SW480 (cell line): ENCODE data around the gene CSMD2.

ENCODE experiments used
- DNase-seq: peaks from one replicate; pipeline ENCODE4 v3.0.0-alpha.2; 2016; ENCODE audit warnings: low spot score

The CSMD2 gene

DNA sequence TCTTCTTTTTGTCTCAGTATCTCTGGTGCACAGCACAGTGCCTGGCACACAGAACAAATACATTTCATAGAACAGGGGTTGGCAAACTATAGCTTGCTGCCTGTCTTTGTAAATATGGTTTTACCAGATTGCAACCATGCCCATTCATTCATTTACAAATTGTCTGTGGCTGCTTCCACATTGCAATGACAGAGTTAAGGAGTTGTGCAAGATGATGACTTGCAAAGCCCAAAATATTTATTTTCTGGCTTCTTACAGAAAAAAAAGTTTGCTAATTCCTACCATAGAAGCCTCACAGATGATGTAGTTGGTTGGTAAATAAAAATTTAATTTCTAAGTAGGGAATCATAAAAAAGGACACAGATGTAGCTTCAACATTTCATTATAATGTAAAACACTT is 312.3 kb downstream of the CSMD2 start:
- DNase-seq, result no peak

DNA sequence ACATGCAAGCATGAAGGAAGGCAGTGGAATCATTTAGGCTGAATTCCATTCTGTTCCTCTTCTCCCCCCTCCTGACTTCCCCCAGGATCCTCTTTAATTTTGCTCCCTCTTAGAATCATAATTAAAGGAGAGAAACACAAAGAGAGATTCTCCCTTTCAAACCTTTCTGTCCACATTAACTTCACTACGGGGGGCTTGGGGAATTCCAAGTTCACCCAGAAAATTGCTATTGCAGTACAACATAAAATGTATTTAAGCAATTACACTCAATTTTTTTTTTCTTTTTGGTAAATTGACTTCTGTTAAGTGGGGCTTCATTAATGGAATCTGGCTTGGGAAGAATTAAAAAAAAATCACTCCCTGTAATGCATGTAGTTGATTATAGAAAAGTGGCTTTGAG is 314.5 kb downstream of the CSMD2 start:
- DNase-seq, result no peak

DNA sequence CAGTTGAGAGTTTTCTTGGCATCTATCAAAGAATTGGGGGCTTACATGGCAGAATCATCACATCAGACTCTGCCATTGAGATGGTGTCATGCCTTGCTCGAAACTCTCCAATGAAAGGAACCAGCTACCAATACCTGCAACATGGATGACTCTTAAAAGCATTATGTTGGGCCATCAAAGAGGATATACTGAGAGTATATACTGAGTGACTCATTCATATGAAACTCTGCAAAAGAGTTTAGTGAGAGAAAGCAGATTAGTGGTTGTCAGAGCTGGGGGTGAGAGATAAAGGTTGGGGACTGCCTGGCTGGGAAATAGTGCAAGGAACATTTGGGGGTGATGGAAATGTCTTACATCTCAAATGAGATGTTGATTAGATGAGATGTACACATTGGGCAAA is 315.8 kb downstream of the CSMD2 start:
- peak; percentile 11 for DNase-seq

DNA sequence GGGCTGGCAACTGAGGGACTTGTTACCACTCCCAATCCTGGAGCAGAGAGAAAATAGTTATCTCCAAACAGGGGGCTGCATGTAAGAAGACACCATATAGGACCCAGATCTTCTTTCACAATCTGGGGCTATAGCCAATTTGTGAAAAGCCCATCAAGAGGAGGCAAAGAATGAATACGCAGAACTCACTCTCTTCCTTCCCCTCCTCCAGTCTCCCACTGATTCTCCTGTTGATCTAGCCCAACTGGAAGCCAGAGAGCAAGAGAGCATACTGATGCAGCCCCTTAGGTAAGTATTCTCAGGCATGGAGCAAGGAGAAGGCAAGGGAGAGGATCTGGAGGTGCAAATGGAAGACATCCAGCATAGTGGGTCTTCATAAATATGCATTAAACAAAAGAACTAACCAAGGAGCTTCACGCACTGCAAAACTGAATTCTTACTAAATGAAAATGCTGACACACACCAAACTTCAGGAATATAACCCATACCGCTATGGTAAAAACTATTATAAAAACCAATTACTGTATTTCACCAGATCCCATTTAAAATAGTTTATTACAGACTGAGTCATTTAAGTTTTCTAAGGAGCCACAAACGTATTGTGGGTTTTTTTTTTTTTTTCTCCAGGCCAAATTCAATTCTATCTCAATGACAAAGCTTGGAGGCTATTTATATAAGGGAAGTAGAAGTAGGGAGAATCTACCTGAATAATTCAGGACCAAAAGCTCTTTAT is 316.7 kb downstream of the CSMD2 start:
- DNase-seq, result no peak

DNA sequence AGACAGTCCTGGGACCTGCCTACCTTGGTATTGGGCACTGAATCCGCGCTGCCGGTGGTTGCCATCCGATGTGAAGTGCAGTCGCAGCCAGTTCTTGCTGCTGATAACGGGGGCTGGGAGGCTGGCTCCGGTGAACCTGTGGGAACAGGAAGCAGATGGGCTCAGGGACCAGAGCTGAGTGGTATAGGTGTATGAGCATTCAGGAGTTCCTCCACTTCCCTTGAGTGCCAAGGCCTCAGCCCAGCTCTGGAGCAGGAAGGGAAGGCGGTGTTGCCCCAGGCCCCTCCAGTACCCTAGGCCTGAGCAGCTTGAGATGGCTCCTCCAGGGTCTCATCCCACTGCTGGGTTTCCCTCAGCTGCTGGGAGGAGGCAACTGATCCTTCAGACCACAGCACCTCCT is 318.2 kb downstream of the CSMD2 start:
- DNase-seq, result no peak

DNA sequence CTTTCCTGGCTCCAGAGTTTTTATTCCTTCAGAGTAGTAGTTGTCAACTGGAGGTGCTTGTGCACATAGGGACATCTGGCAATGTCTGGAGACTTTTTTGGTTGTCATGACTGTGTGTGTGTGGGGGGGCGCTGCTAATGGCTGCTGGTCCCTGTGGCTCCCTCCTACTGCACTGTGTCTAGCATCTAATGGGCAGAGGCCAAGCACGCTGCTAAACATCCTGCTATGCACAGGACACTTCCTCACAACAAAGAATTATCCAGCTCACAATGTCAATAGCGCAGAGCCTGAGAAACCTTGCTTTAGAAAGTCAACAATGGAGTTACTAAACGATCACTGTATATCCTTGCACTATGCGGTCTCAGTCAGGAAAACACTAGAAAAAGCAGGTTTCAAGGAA is 320.9 kb downstream of the CSMD2 start:
- no peak for DNase-seq

DNA sequence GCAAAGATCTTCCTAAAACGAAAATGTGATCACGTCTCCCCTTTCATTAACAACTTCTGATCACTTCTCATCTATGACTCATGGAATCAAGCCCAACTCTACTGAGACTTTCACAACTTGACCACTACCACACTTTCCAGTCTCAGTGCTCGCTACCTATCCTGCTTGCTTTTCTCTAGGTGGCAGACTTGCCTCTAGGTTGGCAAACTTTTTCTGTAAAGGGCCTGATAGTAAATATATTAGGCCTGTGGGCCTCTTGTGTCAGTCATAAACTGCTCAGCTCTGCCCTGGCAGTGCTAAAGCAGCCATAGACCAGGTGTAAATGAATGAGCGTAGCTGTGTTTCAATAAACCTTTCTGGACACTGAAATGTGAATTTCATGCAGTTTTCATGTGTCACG is 322.7 kb downstream of the CSMD2 start:
- no peak for DNase-seq

DNA sequence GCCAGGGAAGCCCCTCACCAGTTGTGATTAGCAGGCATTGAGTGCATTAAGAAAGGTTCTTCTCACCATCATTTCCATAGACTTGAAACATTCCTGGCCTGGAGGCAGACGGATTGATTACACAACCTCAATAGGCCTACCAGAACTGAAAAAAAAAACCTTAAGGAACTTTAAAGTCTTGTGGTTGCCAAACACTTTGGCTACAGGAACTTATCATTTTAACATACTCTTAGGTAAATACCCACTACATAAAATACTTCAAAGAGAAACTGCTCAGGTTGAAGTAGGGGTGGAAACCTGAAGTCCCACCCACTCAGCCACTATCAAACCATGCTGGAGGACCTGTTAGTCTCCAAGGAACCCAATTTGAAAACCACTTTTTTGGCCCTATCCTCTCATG is 323.5 kb downstream of the CSMD2 start:
- no peak for DNase-seq

DNA sequence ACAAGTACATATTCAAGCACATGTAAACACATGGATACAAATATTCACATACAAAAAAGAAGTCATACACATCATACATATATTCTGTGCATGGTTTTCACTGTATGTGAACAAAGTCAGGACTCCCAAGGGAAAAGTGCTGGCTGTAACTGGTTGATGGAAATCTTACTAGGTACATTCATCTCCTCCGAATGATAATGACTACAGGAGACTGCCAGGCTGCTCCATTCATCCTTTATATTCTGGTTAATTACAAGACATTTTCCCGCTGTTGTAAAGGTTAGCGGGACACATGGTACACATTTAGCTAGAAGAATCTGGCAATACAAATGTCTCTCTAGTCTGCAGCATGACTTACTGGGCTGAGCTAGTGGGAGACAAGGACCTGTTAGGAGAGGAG is 327.4 kb downstream of the CSMD2 start:
- no peak for DNase-seq

DNA sequence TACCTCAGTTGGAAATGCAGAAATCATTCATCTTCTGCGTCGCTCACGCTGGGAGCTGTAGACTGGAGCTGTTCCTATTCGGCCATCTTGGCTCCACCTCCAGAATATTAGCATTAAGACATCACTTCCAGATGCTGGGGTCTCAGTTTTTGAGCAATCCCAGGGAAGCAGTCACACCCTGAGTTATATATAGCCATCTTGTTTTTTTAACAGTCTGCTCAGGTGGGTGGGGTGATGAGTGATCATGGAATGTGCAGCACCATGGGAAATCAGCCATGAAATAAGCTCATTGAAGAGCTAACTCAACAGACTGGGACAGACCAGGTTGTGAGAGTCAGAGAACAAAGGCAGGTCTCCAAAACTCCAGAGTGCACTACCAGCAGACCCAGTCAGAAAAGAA is 328.1 kb downstream of the CSMD2 start:
- no peak for DNase-seq

DNA sequence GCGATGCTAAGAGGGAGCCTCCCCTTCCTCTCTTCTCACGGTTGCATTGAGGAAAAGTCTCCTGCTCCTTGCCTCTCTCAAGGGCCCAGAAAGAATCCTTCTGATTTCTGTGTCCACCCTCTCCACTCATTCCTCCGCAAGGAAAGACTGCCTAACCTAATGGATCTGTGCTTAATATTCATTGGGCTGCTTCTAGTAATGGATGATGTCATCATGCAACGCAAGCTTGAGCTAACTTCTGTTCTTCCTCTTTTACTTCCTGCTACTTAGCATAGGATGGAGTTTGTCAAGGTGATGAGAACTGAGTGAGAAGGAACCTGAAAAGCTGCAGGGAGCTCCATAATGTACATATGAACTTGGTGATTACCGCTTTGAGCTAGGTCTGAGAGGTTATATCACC is 336.4 kb downstream of the CSMD2 start:
- no peak for DNase-seq

DNA sequence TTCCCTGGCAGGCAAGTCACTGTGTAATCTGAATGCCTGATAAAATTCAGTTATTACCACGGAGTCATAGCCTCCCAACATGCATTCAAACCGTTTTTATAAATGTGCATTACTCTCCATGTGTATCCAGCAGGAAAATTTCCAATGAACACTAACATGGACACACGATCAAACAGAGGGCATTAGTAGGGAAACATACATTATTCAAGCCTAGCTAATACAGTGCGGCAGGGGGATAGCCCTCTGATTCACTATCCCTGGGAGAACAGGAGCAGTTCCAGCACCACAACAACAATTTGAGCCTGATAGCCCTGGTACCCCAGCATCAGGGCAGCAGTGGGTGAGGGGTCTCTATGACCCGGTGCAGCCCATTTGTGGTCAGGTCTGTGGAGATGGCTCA is 337.0 kb downstream of the CSMD2 start:
- DNase-seq, result no peak

DNA sequence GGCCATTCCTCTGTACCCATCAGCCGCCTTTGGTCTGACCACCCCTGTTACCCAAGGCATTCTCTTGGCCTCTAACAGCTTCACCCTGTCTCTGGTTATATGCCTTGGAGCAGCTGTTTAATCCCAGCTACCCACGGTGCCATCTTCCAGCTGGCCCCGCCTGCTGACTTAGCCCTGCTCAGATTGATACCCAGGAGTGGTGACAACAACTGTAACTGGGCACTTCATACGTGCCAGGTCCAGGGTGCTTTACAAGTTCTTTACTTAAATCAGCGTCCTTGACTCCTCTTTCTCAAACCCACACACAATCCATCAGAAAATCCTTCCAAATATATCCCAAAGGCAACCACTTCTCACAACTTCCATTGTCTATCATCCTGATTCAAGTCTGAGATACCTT is 338.3 kb downstream of the CSMD2 start:
- DNase-seq, result no peak

DNA sequence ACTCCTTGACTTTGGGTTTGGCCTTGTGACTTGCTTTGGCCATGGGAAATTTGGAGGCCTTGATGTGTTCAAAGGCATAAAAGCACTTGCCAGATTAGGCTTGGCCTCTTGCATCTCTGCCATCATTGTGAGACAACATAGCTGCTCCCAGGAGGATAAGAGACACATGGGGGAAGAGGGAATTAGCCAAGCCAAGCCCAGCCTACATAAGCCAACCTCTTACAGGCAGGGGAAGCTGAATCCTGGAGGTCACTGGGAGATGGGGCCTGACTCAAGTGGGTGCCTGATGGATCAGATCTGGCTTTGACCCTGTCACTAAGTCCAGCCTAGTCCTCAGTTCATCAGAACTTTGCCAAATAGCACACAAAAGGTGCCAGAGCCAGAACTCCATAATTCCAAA is 338.7 kb downstream of the CSMD2 start:
- DNase-seq, result no peak

DNA sequence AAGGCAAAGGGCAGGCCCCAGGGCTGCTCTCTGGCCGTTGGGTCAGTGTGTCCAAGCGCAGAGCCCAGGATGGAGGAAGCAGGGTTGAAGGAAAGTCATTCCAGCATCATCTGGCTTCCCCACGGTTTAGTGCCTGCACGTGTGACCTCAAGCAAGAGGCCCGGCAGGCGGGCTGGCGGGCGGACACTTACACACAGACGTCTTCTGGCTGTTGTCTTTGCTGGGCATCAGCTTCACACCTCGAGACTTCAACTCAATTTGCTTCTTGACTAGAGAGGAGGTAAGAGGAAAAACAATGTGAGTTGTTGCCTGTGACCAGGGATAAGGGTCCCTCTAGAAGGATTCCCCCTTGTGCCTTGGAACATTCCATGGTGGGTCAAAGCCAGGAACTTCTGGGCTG is 339.5 kb downstream of the CSMD2 start:
- DNase-seq, result no peak

DNA sequence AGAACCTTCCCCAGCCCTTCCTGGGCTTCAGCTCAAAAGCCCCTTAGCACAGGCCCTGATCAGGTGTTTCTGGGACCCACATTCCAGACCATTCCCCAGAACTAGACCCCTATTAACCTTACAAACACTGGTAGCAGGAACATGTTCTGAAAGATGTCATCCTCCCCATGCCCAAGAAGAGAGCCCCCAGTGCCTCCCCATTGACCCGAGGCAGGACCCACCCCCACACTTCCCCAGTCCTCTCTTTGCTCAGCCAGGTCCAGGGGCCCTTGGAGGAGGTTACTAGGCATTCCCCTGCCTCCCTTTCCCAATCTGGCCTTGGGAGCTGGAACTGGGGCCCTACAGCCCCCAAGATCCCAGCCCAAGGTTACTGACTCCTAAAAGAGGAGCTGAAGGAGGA is 340.1 kb downstream of the CSMD2 start:
- DNase-seq, result no peak

DNA sequence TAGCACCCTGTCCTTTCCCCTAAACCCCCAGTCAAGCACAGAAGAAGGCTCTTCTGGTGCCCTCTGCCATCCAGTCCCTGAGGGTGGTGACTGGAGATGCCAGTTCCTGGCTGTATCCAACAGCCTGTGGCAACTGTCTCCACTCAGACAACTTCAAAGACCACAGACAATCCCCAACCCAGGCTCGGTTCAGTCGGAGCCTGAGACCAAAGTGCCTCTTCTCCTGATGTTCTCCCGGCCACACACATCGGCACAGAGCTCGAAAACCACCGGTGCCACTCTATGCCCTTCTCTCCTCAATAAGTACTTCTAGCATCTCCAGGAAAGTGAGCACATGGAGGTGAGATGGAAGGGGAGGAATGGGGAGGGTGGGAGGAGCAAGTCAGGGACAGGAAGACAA is 340.7 kb downstream of the CSMD2 start:
- no peak for DNase-seq

DNA sequence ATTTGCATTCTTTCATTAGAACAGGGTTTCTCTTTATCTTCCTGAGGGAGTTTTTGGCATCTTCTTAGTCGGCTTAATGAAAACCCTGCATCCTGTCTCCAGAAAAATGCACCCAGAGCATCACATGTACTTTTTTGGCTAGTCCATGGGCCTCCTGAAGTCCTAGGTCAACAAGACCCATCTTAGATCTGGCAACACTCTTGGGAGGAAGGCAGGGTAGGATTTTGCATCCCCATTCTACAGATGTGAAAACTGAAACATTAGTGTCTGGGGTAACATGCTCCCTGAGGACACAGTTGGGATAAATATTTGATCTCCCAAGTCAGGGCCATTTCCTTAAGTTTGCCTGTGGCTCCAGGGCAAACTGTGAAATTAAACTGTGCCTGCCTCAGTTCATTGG is 341.2 kb downstream of the CSMD2 start:
- DNase-seq, result no peak

DNA sequence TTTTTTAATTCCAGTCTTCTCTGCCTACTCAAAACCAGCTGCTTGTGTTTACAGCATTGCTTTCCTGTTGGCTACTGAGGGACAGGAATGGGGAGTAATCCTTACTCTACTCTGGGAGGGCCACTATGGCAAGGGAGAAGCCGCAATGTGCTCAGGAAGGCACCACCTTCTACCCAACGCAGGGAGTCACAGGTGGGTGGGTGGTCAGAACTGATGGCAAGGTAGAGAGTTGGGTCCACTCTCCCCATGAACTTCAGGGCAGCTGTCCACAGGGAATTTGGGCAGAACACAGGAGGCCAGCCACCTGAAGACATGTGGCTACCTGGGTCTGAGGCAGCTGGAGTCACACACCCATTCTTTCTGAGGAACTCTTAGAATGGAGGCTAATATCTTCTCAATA is 341.6 kb downstream of the CSMD2 start:
- DNase-seq, result no peak

DNA sequence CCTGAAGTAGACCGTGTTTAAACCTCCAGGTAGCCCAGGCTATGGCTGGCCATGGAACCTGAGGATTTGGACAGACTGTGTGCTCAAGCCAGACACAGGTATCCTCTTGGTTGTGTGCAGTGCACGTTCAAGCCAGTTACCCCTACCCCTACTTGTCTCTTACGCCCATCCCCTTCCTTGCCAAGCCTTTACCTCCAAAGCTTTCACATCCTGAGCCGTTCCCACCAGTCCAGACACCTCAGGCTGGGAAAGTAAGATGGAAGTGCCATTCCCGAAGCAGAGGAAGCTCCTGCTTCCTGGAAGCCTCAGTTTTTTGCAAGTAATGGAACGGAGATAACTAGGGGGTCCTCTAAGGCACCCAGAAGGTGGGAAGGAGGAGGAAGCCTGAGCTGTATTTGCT is 342.6 kb downstream of the CSMD2 start:
- DNase-seq, result no peak

DNA sequence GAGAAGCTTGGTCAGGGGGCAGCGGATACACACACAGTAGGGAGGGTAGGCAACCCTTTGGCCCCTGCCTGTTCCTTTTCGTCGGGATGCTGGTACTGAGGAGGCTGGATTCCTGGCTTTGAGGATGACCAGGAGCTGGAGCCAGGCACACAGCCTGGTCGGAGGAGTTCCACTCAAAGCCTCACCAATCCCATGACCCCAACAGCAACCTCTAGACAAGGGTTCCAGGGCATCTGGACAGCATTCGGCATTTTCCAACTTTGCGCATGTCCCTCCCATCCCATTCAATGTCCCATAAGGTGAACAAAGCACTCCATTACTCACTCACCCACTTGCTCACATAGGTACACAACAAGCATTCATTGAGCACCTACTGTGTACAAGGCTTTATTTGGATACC is 343.7 kb downstream of the CSMD2 start:
- DNase-seq, result no peak

DNA sequence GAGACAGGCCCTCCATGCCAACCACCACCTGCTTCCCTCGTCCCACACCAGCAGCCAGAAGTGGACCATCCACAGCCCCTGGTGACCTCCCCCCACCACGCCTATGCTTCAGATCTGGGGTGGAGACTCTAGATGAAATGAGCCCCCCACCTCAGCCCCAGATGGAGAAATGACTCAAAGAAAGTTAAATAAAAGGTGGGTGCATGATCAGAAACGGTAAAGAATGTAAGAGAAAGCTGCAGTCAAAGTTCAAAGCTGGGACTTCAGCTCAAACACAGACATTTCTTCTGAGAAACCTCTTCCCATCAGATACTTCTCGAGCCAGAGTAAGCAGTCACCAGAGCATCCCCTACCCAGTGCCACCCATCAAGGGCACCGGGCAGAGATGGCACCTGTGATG is 344.2 kb downstream of the CSMD2 start:
- DNase-seq, result no peak

DNA sequence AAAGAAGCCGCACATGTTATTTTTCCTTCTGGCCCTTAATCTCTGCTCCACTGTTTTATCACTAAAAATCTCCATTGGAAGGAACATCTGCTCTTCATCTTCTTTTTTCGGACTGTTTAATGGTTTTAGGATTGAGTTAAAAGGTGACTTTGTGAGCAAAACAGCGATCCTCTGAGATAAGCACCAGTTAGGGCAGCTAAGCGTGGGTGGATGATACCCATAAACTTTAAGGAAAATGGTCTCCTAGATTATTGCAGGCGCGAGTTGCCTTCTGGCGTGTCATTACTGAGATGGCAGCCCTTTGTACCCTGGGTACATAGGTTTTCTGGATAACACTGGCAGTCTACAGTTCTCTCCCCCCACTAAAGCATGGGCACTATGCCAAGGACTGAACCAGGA is 345.1 kb downstream of the CSMD2 start:
- no peak for DNase-seq

DNA sequence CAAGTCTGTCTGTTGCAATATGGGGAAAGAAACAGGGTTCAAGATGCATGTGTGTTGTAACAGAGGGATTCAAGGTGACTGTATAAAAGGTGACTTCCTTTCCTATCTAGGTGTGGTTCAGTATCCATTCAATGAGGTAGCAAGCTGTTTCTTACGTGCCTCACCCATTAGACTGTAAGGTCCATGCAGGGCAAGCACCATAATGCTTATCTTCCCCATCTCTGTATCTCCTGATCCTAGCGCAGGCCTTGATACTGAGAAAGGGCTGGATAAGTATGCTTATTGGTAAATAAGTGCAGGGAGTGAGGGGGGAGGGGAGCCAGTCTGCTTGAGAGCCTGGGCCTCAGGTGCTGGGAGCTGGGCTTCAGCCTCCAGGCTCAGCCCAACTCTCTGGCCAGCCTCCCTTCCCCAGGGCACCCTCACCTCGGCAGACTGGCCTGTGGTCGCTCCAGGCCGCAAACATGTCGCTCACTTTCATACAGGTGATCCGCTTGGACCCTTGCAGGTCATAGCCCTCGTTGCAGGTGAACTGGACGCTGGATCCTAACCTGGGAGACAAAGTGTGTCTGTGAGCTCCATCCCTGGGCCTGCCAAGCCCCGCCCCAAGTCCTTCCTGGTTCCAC is 345.6 kb downstream of the CSMD2 start:
- no peak for DNase-seq
